T-helper 2 cell (primary cell): Measurements from ENCODE around the gene PDZD2.
"Not testable (repeated sequence)": the region's sequence is repeated elsewhere in the genome, so short reads cannot be mapped to it uniquely, and the experiment has no call there.

ENCODE experiments used
- DNase-seq, 5 experiments: peaks; one replicate each; pipeline versions ENCODE4 v3.0.0 to v3.0.0-alpha.2; 2012 to 2022

The PDZD2 gene

GRCh38 chr5:32018476-32019436 lies 379.8 kb downstream of the PDZD2 start:
- DNase-seq: no peak

GRCh38 chr5:32020271-32020670 lies 381.3 kb downstream of the PDZD2 start:
- peak in 1 of 5 experiments; percentile 73 for DNase-seq

- DNase-seq: no peak
Observed at GRCh38 chr5:32020946-32021345, 382.0 kb downstream of the PDZD2 start.

DNA sequence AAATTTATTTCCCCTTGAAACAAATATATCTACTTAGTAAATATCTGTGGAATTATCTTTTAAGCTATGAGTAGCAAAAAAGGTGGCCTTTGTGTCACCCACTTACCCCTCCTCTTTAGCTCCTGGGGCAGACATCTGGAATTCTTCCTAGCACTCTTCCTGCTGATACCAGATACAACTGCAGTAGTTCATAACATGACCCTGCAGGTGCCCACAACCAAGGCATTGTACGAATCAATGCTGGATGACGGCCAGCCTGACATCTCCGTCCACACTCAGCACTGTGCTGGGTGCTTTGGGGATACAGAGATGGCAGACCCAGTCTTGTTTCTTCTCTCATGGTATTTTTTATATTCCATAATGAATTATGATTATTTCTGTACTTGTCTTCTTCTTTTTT lies 382.8 kb downstream of the PDZD2 start:
- DNase-seq: no peak

DNA sequence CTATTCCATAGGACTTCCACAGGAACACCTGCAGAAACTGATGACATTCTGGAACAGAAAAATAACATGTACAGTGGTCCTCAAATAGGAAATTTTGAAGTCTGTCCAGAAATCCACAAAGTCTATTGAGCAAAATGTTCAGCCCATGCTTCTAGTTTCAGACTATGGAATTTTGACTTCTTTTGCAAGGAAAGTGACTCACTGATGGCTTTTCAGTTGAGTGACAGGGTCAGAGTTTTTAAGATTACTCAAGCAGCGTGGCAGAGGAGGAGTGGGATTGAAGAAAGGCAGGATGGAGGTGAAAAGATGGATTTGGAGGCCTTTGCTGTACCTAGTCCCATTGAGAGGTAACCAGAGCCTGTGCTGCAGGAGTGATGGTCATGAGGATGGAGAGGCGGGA lies 383.7 kb downstream of the PDZD2 start:
- no peak for DNase-seq

DNA sequence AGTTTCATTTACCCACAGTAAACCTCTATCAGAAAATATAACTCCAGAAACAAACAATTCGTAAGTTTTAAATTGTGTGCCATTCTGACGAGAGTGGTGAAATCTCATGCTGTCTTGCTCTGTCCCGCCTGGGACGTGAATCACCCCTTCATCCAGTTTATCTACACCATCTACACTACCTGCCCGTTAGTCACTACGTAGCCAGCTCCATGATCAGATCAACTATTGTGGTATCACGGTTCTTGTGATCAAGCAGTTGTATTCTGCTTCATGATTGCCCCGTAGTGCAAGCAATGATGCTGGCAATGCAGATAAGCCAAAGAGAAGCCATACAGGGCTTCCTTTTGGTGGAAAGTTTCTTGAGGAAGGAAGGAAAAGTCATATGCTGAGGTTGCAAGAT lies 384.9 kb downstream of the PDZD2 start:
- no peak for DNase-seq

DNA sequence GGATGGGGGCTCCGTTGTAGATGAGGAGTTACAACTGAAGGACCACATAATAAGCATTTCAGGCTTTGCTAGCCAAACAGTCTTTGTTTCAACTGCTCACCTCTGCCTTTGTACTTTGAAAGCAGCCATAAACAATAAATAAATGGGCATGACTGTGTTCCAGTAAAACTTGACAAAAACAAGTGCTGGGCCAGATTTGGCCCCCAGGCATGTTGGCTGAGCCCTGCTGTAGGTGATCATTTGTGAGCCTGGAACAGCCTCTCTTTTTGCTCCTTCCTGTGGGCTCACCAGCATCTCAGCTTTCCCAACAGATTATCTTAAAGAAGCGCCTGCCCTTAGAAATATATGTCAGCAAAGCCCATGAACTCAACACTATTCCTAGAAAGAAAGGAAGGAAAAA lies 385.8 kb downstream of the PDZD2 start:
- no peak for DNase-seq

DNA sequence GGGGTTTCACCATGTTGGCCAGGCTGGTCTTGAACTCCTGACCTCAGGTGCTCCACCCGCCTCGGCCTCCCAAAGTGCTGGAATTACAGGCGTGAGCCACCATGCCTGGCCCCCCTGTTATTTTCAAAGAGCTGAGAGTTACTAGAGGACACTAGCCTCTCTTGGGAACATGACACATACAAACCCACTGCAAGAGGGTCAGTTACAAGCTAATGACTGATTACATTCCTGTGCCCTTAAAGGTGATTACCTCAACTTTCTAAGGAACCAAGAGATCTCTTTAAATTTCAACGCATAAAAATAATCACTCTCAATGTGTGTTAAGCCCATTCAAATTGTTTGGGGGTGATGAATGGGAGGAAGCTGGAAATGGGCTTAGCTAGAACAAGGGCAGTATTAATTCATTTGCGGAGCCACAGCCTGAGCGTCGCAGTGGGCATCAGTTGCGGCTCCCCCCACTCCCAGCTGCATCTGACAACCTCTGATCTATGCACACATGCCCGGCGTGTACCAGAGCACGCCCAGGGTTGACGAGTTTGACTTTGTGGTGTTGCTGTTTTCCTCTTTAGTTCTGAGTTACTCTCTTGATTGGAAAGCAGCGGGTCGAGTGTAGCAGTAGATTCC lies 388.3 kb downstream of the PDZD2 start:
- no peak for DNase-seq

DNA sequence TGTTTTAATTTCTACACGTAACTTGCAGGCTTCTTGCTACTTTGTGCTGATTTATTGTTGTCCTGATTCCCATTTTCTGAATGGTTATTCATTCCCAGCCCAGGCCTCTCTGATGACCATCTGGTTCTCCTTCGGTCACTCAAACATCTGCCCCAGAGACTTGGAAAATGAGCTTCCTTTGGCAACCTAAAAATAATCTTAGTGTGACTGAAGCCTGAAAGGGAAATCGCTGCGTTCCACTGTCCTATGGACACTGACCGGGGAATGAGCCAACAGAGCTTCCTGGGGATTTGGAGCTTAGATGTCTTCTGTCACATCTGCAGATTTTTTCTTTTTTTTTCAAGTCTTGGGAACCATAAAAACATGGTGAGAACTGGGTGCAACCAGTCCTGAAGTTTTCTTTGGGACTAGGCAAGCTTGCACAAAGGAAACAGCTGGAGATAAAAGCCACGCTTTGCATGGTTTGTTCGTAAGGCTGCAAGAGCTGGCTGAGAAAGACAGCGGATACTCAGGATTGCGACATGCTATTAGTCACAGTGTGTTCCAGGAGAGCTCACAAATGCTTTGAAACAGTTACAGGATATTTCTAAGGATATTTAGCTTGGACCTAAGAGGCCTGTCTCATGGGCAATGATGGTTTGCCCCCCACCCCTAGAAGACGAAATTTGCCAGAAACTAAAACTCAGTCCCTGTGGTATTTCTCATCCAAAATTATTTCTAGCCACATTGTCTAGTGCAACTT lies 389.0 kb downstream of the PDZD2 start:
- DNase-seq: no peak

DNA sequence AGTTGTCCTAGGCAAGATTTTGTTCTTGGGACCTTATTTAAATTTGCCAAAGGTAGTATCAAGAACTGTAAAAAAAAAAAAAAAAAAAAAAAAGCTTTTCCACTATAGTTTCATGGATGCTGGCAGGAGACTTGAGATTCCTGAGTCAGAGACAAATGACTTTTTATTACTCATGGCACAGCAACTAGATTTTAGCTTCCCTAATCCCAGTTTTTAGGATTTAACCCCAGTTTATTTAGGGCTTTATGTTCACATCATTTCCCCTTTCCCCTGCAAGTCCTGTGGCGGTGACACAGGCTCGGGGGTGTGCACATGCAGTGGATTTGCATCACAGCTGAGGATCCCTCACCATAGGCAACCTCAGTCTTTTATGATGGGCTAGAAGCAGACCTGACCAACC lies 390.3 kb downstream of the PDZD2 start:
- no peak for DNase-seq

DNA sequence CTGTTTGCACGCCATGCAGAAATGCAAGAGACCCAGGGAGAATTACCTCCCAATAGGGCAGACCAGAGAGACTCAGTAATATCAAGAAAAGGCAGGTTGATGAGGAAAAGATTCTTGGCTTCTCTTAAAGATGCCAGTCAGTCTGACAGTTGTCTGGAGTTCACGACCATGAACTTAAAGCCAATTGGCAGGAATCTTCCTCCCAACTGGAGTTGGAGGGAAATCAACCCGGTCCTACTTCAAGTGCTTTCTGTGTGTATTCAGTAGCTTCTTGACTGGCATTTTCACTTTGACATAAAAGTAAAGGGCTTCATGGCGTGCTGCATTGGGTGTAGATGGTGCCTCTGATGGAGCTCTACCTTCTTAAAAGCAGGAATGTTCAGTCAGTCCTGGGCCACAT lies 390.9 kb downstream of the PDZD2 start:
- no peak for DNase-seq

GRCh38 chr5:32030222-32030621 lies 391.3 kb downstream of the PDZD2 start:
- no peak for DNase-seq

DNA sequence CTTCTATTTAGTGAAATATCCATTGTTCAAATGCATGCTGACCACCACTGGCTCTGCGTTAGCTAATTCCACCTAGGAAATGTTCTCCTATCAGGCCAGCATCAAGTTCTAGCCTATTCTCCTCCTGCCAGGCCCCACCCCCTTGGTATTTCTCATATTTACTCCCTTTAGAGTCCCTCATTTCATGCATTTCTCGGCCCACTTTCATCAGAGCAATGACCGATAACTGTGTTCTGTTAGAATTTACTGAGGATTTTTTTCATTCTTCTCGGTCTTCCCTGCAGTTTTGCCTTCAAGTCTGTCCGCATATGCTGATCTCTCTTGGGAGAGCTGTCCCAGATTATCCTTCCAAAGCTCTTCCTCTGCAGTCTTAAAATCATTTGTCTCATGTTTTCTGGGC lies 391.8 kb downstream of the PDZD2 start:
- no peak for DNase-seq

DNA sequence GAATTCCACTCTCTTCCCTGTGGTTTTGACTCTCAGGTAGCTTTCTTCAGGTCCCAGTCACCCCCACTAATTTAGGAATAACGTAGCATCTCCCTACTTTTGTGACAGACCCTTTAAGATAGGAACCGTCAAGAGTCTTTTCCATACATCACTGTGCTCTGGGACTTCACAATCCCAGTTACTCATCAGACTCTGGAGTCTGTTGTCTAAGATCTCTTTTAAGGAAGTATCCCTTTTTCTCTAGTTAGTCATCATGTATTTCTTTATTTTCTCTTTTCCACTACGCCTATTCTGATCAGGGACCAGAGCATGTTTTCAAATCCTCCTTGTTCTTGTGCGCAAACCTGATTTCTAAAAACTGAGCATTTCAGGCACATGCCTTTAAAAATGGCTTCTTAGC lies 392.2 kb downstream of the PDZD2 start:
- DNase-seq: no peak

DNA sequence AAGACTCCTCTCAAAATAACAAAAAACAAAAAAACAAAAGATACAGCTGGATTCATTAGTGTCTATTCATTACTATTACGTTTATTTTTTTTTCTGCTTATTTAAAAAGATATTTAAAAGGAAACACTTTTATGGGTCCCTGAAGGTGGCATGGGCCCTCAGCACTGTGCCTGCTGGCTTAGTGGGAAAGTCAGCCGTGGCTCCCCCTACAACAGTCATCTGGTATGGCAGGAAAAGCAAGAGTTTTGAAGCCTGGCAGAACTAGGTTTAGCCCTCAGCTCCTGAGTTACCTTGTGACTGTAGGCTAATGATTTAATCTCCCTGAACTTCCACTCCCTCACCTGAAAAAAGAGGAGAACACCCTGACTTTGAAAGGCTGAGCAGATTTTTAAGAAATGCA lies 399.6 kb downstream of the PDZD2 start:
- DNase-seq: no peak

DNA sequence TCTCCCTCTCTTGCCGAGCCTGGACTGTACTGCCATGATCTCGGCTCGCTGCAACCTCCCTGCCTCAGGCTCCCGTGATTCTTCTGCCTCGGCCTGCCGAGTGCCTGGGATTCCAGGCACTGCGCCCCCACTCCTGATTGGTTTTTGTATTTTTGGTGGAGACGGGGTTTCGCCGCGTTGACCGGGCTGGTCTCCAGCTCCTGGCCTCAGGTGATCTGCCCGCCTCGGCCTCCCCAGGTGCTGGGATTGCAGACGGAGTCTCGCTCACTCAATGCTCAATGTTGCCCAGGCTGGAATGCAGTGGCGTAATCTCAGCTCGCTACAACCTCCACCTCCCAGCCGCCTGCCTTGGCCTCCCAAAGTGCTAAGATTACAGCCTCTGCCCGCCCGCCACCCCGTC lies 400.2 kb downstream of the PDZD2 start:
- not testable (repeated sequence) for DNase-seq

DNA sequence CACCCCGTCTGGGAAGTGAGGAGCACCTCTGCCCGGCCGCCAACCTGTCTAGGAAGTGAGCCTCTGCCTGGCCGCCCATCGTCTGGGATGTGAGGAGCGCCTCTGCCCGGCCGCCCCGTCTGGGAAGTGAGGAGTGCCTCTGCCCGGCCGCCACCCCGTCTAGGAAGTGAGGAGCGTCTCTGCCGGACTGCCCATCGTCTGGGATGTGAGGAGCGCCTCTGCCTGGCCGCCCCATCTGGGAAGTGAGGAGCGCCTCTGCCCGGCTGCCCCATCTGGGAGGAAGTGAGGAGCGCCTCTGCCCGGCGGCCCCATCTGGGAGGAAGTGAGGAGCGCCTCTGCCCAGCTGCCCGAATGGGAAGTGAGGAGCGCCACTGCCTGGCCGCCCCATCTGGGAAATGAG lies 400.7 kb downstream of the PDZD2 start:
- DNase-seq: not testable (repeated sequence)

GRCh38 chr5:32040181-32040695 lies 401.3 kb downstream of the PDZD2 start:
- not testable (repeated sequence) for DNase-seq

- DNase-seq: no peak
Observed at GRCh38 chr5:32042551-32042961, 403.6 kb downstream of the PDZD2 start.

DNA sequence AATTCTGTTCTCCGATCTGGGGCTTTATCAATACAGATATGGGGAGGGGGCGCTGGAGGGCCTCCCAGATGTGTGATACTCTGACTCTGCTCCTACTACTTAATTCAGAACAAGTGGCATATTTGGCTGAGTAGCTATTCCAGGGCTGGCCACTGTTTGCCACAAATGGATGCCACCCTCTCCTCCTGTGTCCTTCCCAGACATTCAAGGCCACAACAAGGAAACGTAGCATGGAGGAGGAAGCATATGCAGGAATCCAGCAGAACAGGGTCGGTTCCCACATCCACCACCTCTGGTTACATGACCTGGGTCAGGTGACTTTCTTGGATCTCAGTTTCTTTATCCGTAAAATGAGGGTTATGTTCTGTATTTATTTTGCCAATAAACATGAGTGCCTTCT lies 404.2 kb downstream of the PDZD2 start:
- DNase-seq: no peak

DNA sequence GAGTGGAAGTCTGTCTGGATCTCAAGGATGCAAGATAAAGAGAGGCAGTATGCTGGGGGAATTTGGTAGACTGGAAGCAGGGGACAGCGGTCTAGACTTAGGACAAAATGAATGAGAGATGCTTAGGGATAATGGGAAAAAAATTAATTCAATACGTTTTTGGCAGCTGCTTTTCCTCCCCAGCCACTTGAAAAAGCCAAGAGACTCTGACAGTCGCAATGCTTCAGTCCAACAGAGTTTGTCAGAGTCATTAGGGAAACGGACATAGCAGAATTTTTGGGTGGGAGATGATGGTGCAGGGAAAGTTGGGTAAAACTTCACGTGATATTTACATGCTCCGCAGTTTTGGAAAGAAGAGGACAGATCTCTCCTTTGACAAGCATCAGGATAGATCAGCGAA lies 405.5 kb downstream of the PDZD2 start:
- no peak for DNase-seq

DNA sequence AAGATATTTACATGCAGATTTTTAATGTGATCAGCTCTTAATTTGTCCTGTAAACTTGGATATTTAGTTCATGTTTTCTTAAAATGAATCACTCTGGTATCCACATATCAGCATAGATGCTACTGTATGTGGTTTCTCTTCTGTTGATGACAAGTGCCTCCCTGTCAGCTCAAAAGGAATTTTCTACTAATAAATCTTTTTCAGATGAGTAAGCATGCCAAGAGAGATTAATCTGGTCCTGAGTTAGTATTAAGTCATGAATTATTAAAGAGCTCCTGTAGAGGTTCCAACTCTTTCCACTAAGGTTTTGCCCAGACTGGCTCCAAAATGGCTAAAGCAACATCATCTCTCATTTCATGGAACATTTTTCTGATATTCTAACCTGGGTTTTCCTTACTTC lies 406.0 kb downstream of the PDZD2 start:
- no peak for DNase-seq

- no peak for DNase-seq
Observed at GRCh38 chr5:32047056-32047455, 408.1 kb downstream of the PDZD2 start.
